Progenitor cell of endocrine pancreas (in vitro differentiated cells): Measurements from ENCODE around the gene GRM8. TPM values are rescaled to one million over a fixed set of nuclear protein-coding genes. Genes with fewer than 3 reads are reported as not detected.

Experiments
- DNase-seq: peaks from one replicate; pipeline ENCODE4 v3.0.0; 2021; ENCODE audit warnings: low spot score; ENCODE audit not compliant: unreplicated experiment
- H3K27ac Mint-ChIP-seq: 2 replicates; pipeline ENCODE4 v1.8.0; 2021; ENCODE audit warnings: mild to moderate bottlenecking, moderate library complexity, mixed read lengths
- H3K27me3 Mint-ChIP-seq: 2 replicates; pipeline ENCODE4 v1.8.0; 2021; ENCODE audit warnings: mixed read lengths
- H3K36me3 Mint-ChIP-seq: 2 replicates; pipeline ENCODE4 v1.8.0; 2022; ENCODE audit warnings: mixed read lengths; ENCODE audit not compliant: insufficient read depth
- H3K4me1 Mint-ChIP-seq: 2 replicates; pipeline ENCODE4 v1.8.0; 2021; ENCODE audit warnings: low read depth, mixed read lengths
- H3K4me3 Mint-ChIP-seq: 2 replicates; pipeline ENCODE4 v1.8.0; 2021; ENCODE audit warnings: low read depth, mild to moderate bottlenecking, moderate library complexity, mixed read lengths
- H3K9me3 Mint-ChIP-seq: 2 replicates; pipeline ENCODE4 v1.8.0; 2021; ENCODE audit warnings: low read depth, mixed read lengths
- CTCF ChIP-seq: fragments of 200-600 bp; sonication (generic); IDR thresholded peaks from one replicate; pipeline ENCODE4 v1.5.0; 2021; ENCODE audit warnings: antibody characterized with exemption, mild to moderate bottlenecking; ENCODE audit not compliant: unreplicated experiment
- total RNA-seq: library from RNA; stranded (reverse); gene quantifications from 2 replicates; pipeline ENCODE4 v1.2.1, GENCODE V29; 2021

Gene GRM8
- total RNA-seq, 1 donor from 2014 or later, result 4.2 TPM

DNA sequence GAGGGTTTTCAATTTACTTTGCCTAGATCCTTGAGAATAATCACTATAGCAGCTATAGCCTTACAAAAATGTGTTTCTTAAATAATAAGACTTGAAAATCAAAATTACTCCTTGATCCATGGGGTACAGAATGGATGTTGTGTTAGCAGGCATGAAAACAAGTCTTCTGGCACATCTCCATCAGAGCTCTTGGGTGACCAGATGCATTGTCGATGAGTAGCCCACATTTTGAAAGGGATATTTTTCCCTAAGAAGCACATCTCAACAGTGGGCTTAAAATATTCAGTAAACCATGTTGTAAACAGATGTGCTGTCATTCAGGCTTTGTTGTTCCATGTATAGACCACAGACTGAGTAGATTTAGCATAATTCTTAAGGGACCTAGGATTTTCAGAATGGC is 827.8 kb downstream of the GRM8 start:
- no peak for DNase-seq
- TF ChIP-seq CTCF, result no peak
- no peaks in the 10 kb centered on the region for H3K9me3 Mint-ChIP-seq
- no peaks in the 10 kb centered on the region for H3K4me1 Mint-ChIP-seq
- H3K4me3 Mint-ChIP-seq, result no peak overlapping the region
- no peak overlapping the region for H3K27ac Mint-ChIP-seq
- H3K36me3 Mint-ChIP-seq, result no peaks in the 10 kb centered on the region
- H3K27me3 Mint-ChIP-seq, result no peaks in the 10 kb centered on the region

GRCh38 chr7:126419047-126419446 is 833.7 kb downstream of the GRM8 start:
- Mint-ChIP-seq H3K27ac (no peak overlapping the region), H3K36me3 (no peaks in the 10 kb centered on the region)

DNA sequence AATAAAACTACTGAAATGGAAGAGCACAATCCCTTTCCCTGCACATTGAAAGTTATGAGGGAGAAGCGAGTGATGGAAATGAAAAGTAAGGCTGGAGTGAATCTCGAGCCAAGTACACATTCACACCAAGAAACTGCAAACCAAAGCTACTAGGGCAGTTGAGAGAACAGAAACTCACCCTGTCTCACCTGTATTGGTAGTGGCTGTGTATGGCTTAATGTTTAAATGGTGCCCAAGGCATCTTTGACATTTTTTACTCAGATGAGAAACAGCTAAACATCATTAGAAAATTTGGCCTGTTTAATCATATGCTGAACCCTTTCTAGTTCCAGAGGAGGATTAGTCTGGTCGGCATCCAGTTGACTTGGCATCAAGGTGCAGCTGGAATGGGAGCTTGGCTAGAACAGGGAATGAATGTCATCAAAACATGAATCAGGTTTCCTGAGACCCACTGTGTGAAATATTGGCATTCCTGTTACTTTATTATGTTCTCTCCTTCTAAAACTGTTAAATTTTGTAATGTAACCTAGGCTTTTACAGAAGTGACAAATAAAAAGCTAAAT is 840.8 kb downstream of the GRM8 start:
- Mint-ChIP-seq H3K36me3 (no peaks in the 10 kb centered on the region), H3K27ac (no peak overlapping the region), H3K27me3 (no peaks in the 10 kb centered on the region), H3K4me1 (no peaks in the 10 kb centered on the region), H3K4me3 (no peak overlapping the region), H3K9me3 (no peaks in the 10 kb centered on the region)
- DNase-seq, result no peak
- TF ChIP-seq CTCF, result no peak

More at GRCh38 chr7:126419047-126419446, 833.7 kb downstream of the GRM8 start:
- Mint-ChIP-seq H3K4me1 (no peaks in the 10 kb centered on the region), H3K27me3 (no peaks in the 10 kb centered on the region), H3K4me3 (no peak overlapping the region), H3K9me3 (no peaks in the 10 kb centered on the region)
- DNase-seq, result no peak
- no peak for TF ChIP-seq CTCF

- Mint-ChIP-seq H3K36me3 (no peaks in the 10 kb centered on the region), H3K27ac (no peak overlapping the region), H3K9me3 (no peaks in the 10 kb centered on the region), H3K4me1 (no peaks in the 10 kb centered on the region), H3K27me3 (no peaks in the 10 kb centered on the region), H3K4me3 (no peak overlapping the region)
- TF ChIP-seq CTCF, result no peak
- DNase-seq, result no peak
Measured at GRCh38 chr7:126411032-126411820, 841.5 kb downstream of the GRM8 start.

DNA sequence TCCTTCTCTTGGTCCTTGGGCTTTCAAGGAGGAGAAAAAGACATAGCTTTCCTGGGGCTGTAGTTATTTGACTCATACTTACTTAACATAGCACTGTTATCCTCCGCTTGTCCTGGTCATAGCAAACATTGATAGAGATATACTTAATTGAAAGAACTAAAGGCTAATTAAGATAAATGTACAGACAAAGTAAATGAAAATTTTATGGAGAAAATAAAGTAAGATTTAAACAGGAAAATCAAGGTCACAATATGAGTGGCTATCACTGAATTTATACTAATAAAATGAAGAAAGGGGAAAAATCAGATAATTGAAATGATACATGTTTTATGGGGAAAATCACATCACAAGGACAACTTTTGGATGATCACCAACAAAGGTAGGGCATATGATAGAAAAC is 849.7 kb downstream of the GRM8 start:
- TF ChIP-seq CTCF, result no peak
- no peaks in the 10 kb centered on the region for H3K36me3 Mint-ChIP-seq
- H3K4me3 Mint-ChIP-seq, result no peak overlapping the region
- H3K27ac Mint-ChIP-seq, result no peak overlapping the region
- H3K27me3 Mint-ChIP-seq, result no peaks in the 10 kb centered on the region
- no peak for DNase-seq
- peaks cover 1% of the 10 kb centered on the region for H3K4me1 Mint-ChIP-seq
- H3K9me3 Mint-ChIP-seq, result no peaks in the 10 kb centered on the region
